ENCODE data around the gene CEACAM1.
"Not testable (repeated sequence)": the region's sequence is repeated elsewhere in the genome, so short reads cannot be mapped to it uniquely, and the experiment has no call there.

The CEACAM1 gene

DNA sequence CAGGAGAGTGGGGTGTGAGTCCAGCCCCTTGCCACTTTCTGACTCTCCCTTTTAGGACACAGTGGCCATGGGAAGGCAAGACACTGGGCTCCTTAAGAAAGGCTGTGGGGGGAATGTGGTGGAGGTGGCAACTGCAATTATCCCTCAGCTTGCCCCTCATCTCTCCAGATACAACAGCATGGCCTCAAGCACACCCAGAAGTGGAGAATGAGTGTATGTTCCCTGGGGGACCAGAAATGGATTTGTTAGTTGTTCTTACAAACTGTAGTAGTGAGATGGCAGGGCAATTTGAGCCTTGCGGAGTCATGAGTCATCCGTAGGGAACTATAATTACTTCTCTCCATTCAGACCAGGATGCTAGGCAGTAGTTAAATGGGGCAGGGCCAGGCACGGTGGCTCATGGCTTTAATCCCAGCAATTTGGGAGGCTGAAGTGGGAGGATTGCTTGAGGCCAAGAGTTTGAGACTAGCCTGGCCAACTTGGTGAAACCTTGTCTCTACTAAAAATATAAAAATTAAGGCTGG is 59.9 kb downstream of the CEACAM1 start:
- TF ChIP-seq CTCF (IDR thresholded peaks at IDR 0.05; ENCODE audit: low read depth, low read length): no peak
- no peak for TF ChIP-seq POLR2A (IDR thresholded peaks at IDR 0.05; ENCODE audit: extremely low read depth, insufficient read length)
- TF ChIP-seq MYC (IDR thresholded peaks at IDR 0.05; ENCODE audit: low read depth, low read length): no peak
- TF ChIP-seq, protein P1, sequence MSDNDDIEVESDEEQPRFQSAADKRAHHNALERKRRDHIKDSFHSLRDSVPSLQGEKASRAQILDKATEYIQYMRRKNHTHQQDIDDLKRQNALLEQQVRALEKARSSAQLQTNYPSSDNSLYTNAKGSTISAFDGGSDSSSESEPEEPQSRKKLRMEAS (IDR thresholded peaks at IDR 0.05; ENCODE audit: low read depth, low read length): no peak
- no peak for DNase-seq (ENCODE audit: low read depth)
- H3K4me3 ChIP-seq (ENCODE audit: low read depth, low read length): no peak overlapping the region

GRCh38 chr19:42467183-42467760 is 61.0 kb downstream of the CEACAM1 start:
- no peak for DNase-seq (ENCODE audit: low read depth)
- H3K4me3 ChIP-seq (ENCODE audit: low read depth, low read length): no peak overlapping the region

DNA sequence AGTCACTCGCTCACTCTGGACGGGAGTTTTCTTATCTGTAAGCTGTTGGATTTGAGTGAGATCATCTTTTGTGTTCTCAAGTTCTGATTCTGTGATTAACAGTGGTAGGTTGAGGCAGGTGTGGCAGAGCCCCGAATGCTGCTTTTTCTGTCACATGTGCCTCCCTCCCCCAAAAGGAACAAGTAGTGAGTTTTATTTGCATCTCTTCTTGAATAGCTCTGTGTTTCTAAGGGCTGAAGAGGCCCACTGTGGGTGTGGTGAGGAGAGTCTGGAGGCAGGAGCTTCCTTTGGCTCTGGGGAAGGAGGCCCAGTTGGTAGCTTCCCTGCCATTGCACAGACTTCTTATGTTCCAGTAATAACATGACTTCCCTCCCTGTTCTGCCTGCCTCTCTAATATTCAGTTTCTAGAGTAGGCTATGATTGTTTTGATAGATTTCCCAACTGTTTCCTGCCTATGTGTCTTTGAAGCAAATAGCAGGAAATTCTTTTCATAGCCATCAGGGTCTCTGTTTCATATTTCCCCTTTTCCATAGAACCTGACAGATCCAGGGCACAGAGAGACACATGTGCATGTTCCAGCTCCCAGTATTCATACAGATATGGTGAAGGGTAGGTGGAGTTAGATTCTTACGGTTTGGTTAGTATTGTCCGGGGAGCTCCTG is 61.6 kb downstream of the CEACAM1 start:
- TF ChIP-seq MYC (IDR thresholded peaks at IDR 0.05; ENCODE audit: low read depth, low read length): no peak
- TF ChIP-seq, protein P1 (IDR thresholded peaks at IDR 0.05; ENCODE audit: low read depth, low read length): no peak
- no peak for TF ChIP-seq CTCF (IDR thresholded peaks at IDR 0.05; ENCODE audit: low read depth, low read length)
- no peak for TF ChIP-seq POLR2A (IDR thresholded peaks at IDR 0.05; ENCODE audit: extremely low read depth, insufficient read length)
- H3K4me3 ChIP-seq (ENCODE audit: low read depth, low read length): no peak overlapping the region
- no peak for DNase-seq (ENCODE audit: low read depth)

More at GRCh38 chr19:42467183-42467760, 61.0 kb downstream of the CEACAM1 start:
- TF ChIP-seq CTCF (IDR thresholded peaks at IDR 0.05; ENCODE audit: low read depth, low read length) (no peak), MYC (IDR thresholded peaks at IDR 0.05; ENCODE audit: low read depth, low read length) (no peak), POLR2A (IDR thresholded peaks at IDR 0.05; ENCODE audit: extremely low read depth, insufficient read length) (no peak)
- TF ChIP-seq, protein P1 (IDR thresholded peaks at IDR 0.05; ENCODE audit: low read depth, low read length): no peak

- DNase-seq (ENCODE audit: low read depth): no peak
- H3K4me3 ChIP-seq (ENCODE audit: low read depth, low read length): no peak overlapping the region
- no peak for TF ChIP-seq POLR2A (IDR thresholded peaks at IDR 0.05; ENCODE audit: extremely low read depth, insufficient read length)
- TF ChIP-seq, protein P1 (IDR thresholded peaks at IDR 0.05; ENCODE audit: low read depth, low read length): no peak
- TF ChIP-seq MYC (IDR thresholded peaks at IDR 0.05; ENCODE audit: low read depth, low read length): no peak
- TF ChIP-seq CTCF (IDR thresholded peaks at IDR 0.05; ENCODE audit: low read depth, low read length): no peak
Measured at GRCh38 chr19:42465827-42466280, 62.4 kb downstream of the CEACAM1 start.

GRCh38 chr19:42461700-42462324 is 66.5 kb downstream of the CEACAM1 start:
- no peak for TF ChIP-seq POLR2A (IDR thresholded peaks at IDR 0.05; ENCODE audit: extremely low read depth, insufficient read length)
- TF ChIP-seq, protein P1 (IDR thresholded peaks at IDR 0.05; ENCODE audit: low read depth, low read length): no peak
- TF ChIP-seq CTCF (IDR thresholded peaks at IDR 0.05; ENCODE audit: low read depth, low read length): no peak
- no peak for TF ChIP-seq MYC (IDR thresholded peaks at IDR 0.05; ENCODE audit: low read depth, low read length)
- no peak for DNase-seq (ENCODE audit: low read depth)
- H3K4me3 ChIP-seq (ENCODE audit: low read depth, low read length): no peak overlapping the region

DNA sequence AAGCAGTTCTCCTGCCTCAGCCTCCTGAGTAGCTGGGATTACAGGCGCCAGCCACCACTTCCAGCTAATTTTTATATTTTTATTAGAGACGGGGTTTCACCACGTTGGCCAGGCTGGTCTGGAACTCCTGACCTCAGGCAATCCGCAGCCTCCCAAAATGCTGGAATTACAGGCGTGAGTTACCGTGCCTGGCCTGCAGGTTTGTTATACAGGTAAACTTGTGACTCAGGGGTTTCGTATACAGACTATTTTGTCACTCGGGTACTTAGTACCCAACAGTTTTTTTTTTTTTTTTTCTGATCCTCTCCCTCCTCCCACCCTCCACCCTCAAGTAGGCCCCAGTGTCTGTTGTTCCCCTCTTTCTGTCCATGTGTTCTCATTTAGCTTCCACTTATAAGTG is 67.0 kb downstream of the CEACAM1 start:
- H3K4me3 ChIP-seq (ENCODE audit: low read depth, low read length); DNase-seq (ENCODE audit: low read depth): not testable (repeated sequence)

Data from NB4 (cell line).